ENCODE results near the gene ZNF586. TPM values are rescaled to one million over a fixed set of nuclear protein-coding genes. Genes with fewer than 3 reads are reported as not detected.
"Not testable (repeated sequence)": the region's sequence is repeated elsewhere in the genome, so short reads cannot be mapped to it uniquely, and the experiment has no call there.

The ZNF586 gene
- polyA plus RNA-seq, 3 donors, result 3.3 to 6.1 (median 3.8) TPM

DNA sequence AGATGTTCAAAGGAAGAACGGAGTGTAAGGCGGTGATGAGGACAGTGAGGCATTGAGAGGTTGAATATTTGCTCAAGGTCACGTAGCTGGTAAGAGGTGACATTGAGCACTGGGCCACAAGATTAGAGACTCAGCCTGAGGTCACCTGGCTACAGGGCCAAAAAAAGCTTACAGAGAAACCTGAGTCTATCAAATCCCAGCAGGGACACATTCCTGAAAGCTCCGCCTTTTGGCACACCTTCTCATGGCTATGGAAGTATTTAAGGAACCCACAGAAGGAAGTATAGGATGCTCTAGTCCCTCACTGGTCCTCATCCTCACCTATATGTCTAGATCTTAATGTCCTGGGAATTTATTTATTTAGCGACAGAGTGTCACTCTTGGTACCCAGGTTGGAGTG lies 17.4 kb downstream of the ZNF586 start:
- no peak overlapping the region for H3K27ac ChIP-seq (ENCODE audit: low read depth, low read length)

DNA sequence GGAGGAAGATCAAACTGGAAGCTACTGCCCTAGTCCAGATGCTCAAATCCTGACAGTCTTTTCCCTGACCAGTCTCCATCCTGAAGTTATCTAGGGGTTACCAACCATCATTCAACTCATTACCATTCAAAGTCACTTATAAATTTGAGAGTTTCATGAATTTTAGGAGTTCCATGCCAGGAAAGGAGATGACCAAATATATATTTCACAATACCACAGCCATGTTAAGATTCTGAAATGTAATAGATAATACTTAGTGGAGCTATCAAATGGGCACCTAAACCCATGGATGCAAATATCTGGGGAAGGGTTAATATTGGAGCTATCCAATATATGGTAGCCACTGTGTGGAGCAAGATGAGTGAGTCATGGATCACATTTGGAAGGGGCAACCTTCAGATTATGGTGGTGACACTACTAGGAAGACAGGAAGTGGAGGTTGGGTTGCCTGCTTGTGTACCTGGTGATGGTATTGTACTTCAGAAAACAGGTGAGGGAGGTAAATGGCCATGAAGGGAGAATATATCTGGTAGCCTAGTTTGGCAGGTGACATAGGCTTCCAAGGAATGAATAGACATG lies 18.7 kb downstream of the ZNF586 start:
- H3K27ac ChIP-seq (ENCODE audit: low read depth, low read length), result no peak overlapping the region

More for the DNA sequence above, 17.4 kb downstream of the ZNF586 start:
- WGBS, 3 donors, result 90 to 98% (median 92%) methylated on average over 5 of the region's 5 CpGs

DNA sequence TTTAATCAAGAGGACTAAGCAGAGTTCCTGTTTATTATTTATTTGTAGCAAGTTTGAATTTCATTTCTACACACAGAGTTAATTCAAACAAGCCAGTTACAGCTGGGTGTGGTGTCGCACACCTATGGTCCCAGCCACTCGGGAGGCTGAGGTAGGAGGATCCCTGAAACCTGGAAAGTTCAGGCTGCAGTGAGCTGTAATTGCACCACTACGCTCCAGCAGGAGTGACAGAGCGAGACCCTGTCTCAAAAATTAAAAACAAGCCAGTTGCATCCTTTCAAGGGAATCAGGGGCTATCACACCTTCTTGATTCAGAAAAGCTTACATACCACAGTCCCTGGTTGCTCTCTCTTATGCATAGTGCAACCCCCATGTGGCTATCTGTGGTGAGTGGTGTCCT lies 19.8 kb downstream of the ZNF586 start:
- WGBS, 3 donors, result 96 to 98% (median 98%) methylated on average over 4 of the region's 4 CpGs
- no peak overlapping the region for H3K27ac ChIP-seq (ENCODE audit: low read depth, low read length)

DNA sequence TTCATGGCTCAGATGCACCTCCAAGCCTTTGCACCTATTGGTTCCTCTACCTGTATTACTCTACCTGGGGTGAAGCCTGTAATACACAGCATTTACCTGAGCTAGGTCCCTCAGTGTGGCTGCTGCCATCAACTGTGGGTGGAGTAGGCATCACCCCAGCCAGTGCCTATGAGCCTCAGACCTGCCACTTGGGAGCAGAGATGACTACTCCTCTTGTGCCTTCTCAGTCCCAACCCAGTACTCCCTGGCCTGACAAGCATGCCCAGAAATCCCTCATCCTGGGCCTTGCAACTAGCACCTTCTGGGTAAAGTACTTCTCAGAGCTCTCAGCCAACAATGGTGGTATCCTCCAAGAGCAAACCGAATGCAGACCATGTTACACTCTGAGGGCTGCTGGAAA lies 27.1 kb downstream of the ZNF586 start:
- WGBS, 3 donors, result 89 to 95% (median 94%) methylated on average over 1 of the region's 1 CpG

DNA sequence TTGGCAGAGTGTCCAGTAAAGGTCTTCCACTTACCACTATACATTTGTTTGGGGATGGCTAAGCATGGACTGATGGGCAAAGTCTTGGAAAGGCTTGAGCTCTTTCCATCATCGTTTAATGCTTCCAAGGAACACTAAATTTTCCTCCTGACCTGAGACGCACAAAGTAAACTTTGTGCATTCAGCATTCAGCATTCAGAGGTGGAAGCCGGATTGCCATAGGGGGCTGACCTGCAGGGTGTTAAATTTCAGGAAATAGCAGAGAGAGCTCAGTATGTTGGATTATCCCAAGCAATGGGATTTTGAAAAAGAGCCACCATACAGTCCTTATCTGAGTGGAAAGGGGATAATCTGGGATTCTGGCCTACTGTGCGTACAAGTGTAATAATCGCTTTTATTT lies 31.2 kb downstream of the ZNF586 start:
- no peak overlapping the region for H3K27ac ChIP-seq (ENCODE audit: low read depth, low read length)
- 62 to 89% (median 84%) methylated on average over 5 of the region's 5 CpGs for WGBS, 3 donors

More for the DNA sequence above, 27.1 kb downstream of the ZNF586 start:
- H3K27ac ChIP-seq (ENCODE audit: low read depth, low read length), result not testable (repeated sequence)

DNA sequence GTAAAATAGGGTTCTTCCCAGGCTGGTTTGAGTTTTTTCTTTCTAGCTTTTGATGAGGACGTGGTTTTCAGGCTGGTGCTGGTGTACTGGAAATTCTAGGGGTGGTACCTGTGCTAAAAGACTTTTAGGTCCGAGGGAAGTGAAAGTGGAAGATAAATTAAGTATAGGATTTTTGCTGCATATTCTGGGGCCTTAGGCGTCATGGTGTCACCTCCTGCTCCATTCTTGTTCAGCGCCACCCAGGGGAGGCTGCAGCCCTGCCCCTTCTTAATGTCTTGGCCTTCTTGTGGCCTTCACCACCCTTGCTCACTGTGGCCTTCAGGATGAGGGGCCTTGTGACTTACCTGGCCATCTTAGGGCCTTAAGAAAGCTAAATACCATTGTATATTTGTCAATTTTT lies 32.8 kb downstream of the ZNF586 start:
- no peak overlapping the region for H3K27ac ChIP-seq (ENCODE audit: low read depth, low read length)
- WGBS, 3 donors, result 89 to 92% (median 90%) methylated on average over 4 of the region's 4 CpGs

DNA sequence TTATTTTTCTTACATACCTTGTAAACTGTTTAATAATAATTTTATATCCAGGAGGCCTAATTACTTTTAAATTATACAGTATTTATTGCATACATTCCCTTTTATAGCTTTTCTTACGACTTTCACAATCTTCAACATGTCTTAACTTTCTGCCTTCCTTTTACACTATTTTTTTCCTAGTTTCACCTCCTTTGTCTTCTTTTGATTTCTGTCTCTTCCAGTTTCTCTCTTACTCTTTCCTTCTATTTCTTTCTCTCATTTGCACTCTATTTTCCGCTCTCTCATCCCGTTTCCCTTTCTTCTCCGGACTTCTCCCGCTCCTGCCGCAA lies 33.8 kb downstream of the ZNF586 start:
- WGBS, 3 donors, result 4 to 28% (median 13%) methylated on average over 6 of the region's 6 CpGs
- no peak overlapping the region for H3K27ac ChIP-seq (ENCODE audit: low read depth, low read length)

DNA sequence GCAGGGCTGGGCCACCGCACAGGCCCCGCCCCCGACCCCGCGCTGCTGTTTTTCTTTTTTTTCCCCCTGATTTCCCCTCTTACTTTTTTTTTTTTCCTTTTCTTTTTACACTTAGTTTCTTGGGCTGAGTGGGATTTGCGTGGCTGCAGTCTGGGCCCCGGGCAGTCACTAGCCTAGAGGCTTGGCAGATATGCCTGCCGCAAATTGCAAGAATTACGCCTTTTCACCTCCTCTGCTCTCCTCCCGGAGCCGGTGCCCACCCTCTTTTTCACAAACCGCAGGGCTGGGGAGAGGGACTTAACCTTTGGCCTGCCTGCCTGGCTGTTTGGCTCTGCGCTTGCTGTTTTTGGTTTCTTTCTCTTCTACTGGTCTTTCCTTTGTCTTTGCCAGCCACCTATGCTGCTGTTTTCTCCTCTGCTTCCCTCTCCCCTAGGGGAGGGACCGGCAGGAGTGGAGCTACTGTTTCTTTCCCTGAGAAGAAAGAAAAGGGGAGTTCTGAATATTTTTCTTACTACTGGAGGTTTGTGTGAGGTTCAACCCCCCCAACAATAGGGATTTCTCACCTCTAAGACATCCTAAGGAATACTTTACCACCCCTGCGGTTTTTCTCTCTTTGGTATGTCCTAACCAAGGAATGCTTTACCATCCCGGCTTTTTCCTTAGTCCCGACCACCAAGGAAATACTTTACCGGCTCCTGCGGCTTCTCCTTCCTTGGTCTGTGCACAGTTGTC lies 34.3 kb downstream of the ZNF586 start:
- H3K27ac ChIP-seq (ENCODE audit: low read depth, low read length), result no peak overlapping the region
- WGBS, 3 donors, result 4 to 13% (median 9%) methylated on average over 19 of the region's 19 CpGs

DNA sequence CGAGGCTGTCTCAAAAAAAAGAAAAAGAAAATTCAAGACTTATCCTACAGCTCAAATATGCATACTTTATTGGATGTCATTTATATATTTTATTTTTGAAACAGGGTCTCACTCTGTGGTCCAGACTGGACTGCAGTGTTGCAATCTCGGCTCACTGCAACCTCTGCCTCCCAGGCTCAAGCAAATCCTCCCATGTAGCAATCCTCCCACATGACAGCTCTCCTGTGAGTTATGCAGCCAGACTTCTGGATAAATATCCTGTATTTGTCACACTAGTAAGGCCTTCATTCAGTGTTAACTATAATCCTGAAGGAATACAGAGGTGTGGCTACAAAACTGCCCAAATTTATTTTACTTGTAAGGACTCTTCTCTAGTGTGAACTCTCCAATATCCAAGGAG lies 38.1 kb downstream of the ZNF586 start:
- no peak overlapping the region for H3K27ac ChIP-seq (ENCODE audit: low read depth, low read length)
- 84 to 88% (median 86%) methylated on average over 2 of the region's 2 CpGs for WGBS, 3 donors

DNA sequence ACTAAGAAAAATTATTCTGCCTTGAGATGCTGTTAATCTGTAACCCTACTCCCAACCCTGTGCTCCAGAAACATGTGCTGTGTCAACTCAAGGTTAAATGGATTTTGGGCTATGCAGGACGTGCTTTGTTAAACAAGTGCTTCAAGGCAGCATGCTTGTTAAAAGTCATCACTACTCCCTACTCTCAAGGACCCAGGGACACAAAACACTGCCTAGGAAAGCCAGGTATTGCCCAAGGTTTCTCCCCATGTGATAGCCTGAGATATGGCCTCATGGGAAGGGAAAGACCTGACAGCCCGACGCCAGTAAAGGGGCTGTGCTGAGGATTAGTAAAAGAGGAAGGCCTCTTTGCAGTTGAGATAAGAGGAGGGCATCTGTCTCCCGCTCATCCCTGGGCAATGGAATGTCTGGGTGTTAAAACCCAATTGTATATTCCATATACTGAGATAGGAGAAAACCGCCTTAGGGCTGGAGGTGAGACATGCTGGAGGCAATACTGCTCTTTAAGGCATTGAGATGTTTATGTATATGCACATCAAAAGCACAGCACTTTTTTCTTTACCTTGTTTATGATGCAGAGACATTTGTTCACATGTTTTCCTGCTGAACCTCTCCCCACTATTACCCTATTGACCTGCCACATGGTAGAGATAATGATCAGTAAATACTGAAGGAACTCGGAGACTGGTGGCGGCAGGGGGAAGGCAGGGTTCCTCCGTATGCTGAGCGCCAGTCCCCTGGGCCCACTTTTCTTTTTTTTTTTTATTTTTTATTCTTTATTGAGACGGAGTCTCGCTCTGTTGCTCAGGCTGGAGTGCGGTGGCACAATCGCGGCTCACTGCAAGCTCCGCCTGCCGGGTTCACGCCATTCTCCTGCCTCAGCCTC lies 41.2 kb downstream of the ZNF586 start:
- 64 to 84% (median 81%) methylated on average over 17 of the region's 17 CpGs for WGBS, 3 donors
- not testable (repeated sequence) for H3K27ac ChIP-seq (ENCODE audit: low read depth, low read length)

DNA sequence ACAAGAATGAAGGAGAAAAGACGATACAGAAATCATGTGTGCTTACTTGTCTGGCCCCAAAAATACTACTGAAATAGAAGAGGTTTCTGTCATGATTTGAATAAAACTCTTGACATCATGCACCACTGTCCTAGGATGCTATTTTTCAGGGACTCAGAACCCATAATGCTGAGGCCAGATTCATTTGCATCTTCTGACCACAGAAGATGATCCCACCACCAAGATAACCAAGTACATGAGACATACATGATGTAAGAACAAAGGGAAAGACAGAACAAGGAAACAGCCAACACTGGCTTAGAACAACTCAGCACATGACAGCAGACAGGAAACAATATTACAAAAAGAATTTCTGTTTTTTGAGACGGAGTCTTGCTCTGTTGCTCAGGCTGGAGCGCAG lies 42.8 kb downstream of the ZNF586 start:
- WGBS, 3 donors, result 63 to 92% (median 72%) methylated on average over 3 of the region's 3 CpGs
- H3K27ac ChIP-seq (ENCODE audit: low read depth, low read length), result no peak overlapping the region

DNA sequence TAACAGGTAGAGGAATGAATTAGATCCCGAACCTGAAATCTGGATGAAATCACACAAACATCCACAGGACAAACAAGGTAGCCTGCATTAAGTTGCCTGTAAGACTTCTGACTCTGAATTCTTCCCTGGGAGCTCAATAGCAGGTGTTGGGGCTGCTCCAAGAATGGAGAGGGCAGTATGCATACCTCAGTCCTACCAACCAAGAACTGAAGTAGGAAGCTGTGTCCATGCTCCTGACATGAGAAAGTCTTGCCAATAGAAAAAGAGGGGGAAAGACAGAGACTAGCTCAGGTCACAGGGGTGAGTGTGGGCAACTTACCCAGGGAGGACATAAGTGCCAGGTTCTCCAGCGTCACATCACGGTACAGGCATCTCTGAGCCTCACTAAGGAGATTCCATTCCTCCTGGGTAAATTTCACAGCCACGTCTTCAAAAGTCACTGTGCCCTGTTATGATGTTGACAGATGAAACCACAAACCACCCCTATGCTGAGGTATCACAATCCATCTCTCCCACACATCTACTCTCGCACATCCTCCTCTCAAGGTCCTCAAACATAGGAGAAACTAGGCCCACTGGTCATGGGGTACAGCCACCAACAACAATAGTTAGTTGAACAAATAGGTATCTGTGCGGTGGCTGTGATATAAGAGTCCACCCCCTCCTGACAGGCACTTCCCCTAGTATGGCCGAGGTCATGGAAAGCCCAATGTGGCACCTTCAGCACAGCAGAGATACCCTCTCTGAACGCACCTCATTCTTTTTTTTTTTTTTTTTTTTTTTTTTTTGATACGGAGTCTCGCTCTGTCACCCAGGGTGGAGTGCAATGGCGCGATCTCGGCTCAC lies 43.7 kb downstream of the ZNF586 start:
- H3K27ac ChIP-seq (ENCODE audit: low read depth, low read length), result not testable (repeated sequence)
- 80 to 94% (median 90%) methylated on average over 9 to 13 of the region's 13 CpGs for WGBS, 3 donors

DNA sequence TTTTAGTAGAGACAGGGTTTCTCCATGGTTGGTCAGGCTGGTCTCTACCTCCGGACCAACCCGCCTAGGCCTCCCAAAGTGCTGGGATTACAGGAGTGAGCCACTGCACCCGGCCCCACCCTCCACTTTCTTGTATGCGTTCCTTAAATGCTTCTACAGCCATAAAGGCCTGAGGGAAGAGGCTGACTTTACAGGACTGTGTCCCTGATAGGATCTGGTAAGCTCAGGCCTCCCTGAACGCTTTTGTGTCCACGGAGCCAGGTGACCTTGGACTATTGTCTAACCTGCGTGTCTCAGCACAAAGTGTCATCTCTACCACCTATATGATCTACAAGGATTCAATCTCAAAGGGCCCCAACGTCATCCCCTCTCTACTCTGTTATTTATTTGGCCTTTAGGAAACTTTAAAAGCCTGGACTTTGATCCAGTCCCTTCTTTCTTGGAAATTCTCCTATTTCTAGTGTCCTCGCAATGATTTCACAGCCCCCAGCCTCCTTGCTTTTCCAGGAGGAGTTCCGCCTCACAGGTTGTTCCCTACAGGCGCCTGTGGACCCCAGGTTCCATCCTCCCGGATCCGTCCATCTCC lies 44.5 kb downstream of the ZNF586 start:
- no peak overlapping the region for H3K27ac ChIP-seq (ENCODE audit: low read depth, low read length)

DNA sequence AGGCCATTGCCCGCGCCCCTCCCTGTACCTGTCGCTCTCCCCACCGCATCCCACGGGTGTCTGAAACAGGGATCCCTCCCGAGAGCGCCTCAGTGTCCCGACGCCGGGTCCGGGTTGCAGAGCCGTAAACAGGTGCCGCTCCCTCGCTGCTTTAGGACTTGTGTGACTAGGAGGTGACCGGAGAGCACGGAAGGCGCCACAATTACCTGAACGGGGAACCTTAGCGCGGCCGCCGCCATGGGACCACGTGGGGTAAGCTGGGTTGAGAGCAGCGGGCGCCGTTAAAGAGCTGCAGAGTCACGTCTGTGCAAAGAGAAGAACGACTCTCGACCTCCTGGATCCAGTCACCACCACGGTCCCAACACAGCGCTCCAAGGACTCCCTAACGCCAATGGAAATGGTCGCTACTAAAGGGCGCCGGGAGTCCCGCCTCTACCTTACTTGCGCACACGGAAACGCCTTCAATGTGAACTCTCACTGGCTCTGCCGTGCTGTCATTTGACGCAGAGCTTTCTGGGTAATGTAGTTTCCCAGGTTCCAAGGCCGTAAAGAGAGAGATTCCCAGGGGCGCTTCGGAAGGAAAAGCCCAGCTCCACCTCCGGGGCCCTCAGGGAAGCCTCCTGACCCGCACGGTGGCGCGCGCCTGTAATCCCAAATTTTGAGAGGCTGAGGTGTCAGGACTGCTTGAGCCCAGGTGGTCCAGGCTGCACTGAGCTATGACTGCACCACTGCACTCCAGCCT lies 45.2 kb downstream of the ZNF586 start, which contains the start of gene ZNF552:
TSS of gene ZNF552 (minus strand) at position 409 of the 742 bp plus-strand sequence. CDS start at position 239, 170 bp downstream.
- no peak within 1 kb of the TSS for H3K27ac ChIP-seq (ENCODE audit: low read depth, low read length)

More for the DNA sequence above, 44.5 kb downstream of the ZNF586 start:
- 5 to 27% (median 22%) methylated on average over 11 to 13 of the region's 13 CpGs for WGBS, 3 donors

DNA sequence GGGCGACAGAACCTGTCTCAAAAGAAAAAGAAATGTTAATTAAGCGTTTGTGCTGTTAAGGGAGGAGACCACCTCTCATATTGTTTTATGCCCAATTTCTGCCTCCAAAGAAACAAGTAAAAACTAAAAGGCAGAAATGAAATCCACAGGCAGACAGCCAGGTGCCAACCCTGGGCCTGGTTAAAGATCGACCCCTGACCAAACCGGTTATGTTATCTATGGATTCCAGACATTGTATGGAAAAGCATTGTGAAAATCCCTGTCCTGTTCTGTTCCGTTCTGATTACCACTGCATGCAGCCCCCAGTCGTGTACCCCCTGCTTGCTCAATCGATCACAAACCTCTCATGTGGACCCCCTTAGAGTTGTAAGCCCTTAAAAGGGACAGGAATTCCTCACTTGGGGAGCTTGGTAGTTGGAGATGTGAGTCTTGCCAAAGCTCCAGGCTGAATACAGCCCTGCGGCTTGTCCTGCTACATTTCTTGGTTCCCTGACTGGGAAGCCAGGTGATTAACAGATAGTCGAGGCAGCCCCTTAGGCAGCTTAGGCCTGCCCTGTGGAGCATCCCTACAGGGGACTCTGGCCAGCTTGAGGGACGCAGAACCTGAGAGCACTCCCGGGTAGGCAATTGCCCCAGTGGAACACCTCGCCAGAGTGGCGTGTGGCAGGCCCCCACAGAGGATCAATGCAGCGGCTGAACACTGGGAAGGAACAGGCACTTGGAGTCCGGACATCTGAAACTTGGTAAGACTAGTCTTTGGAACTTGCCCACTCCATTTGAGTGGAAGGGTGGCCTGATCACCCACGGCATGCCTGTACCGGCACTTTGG lies 46.0 kb downstream of the ZNF586 start:
- H3K27ac ChIP-seq (ENCODE audit: low read depth, low read length), result no peak overlapping the region
- WGBS, 3 donors, result 52 to 89% (median 86%) methylated on average over 17 of the region's 17 CpGs

More for the DNA sequence above, 45.2 kb downstream of the ZNF586 start, which contains the start of gene ZNF552:
- 0 to 1% (median 1%) methylated on average over 50 of the region's 50 CpGs for WGBS, 3 donors

DNA sequence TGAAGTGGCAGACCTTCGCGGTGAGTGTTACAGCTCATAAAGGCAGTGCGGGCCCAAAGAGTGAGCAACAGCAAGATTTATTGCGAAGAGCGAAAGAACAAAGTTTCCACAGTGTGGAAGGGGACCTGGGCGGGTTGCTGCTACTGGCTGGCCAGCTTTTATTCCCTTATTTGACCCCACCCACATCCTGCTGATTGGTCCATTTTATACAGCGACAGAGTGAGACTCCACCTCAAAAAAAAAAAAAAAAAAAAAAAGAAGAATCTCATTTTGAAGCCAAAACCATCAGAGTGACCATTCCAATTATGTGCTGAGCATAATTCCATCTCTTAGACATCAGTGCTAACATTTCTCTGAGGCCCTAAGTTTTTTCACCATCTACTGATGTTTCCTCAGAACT lies 47.2 kb downstream of the ZNF586 start:
- WGBS, 3 donors, result 74 to 93% (median 85%) methylated on average over 7 of the region's 7 CpGs
- no peak overlapping the region for H3K27ac ChIP-seq (ENCODE audit: low read depth, low read length)

DNA sequence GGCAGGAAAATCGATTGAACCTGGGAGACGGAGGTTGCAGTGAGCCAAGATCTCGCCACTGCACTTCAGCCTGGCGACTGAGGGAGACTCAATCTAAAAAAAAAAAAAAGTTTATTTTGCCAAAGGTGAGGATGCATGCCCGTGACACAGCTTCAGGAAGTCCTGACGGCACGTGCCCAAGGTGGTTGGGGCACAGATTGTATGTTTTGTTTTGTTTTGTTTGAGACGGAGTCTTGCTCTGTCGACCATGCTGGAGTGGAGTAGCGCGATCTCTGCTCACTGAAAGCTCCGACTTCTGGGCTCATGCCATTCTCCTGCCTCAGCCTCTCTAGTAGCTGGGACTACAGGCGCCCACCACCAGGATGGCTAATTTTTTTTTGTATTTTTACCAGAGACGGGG lies 48.5 kb downstream of the ZNF586 start:
- WGBS, 3 donors, result 92 to 96% (median 95%) methylated on average over 14 of the region's 14 CpGs
- no peak overlapping the region for H3K27ac ChIP-seq (ENCODE audit: low read depth, low read length)
